Measurements from ENCODE around the gene PDSS2.
"Not testable (repeated sequence)": the region's sequence is repeated elsewhere in the genome, so short reads cannot be mapped to it uniquely, and the experiment has no call there.

Gene PDSS2

DNA sequence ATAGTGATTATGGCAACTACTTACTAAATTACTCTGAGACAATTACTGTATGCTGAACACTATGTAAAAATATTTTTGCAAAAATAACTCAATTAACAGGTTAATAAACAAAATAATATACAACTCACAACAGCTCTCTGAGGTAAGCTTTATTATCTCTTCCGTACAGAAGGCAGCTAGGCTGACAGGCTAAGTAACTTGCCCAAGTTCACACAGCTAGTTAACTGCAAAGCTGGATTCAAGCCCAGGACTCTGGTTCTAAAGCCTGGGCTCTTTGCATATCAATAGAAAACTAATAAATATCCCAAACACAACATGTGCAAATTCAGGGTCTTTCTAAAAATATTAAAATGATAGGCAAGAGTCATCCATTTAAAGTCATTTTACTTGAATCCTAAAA lies 174.6 kb downstream of the PDSS2 start:
- H3K27ac ChIP-seq (ENCODE audit: low read depth, low read length, poor library complexity, severe bottlenecking) = no peak overlapping the region
- H3K9me3 ChIP-seq (ENCODE audit: low read length) = no peaks in the 10 kb centered on the region
- H3F3A ChIP-seq (ENCODE audit: insufficient read depth, low read length) = no peaks in the 10 kb centered on the region
- H3K27me3 ChIP-seq (ENCODE audit: insufficient read depth, low read length) = no peaks in the 10 kb centered on the region
- no peak overlapping the region for H3K9ac ChIP-seq (ENCODE audit: low read length)
- no peak overlapping the region for H3K4me3 ChIP-seq (ENCODE audit: low read depth, low read length, poor library complexity, severe bottlenecking)
- H3K4me2 ChIP-seq (ENCODE audit: low read length) = no peak overlapping the region
- no peaks in the 10 kb centered on the region for H3K79me2 ChIP-seq (ENCODE audit: insufficient read depth, low read length)
- H3K4me1 ChIP-seq (ENCODE audit: insufficient read depth, low read length, severe bottlenecking) = peaks cover 1% of the 10 kb centered on the region
- H4K20me1 ChIP-seq (ENCODE audit: insufficient read depth, low read length) = no peaks in the 10 kb centered on the region
- H2AFZ ChIP-seq (ENCODE audit: low read length) = no peak overlapping the region
- H3K9me2 ChIP-seq (ENCODE audit: low read depth, low read length) = no peaks in the 10 kb centered on the region
- TF ChIP-seq EZH2 (IDR thresholded peaks at IDR 0.05; ENCODE audit: borderline replicate concordance, low read length) (no peak), CTCF (IDR thresholded peaks at IDR 0.05; ENCODE audit: low read length) (no peak)
- H3K36me3 ChIP-seq (ENCODE audit: insufficient read depth, low read length) = no peaks in the 10 kb centered on the region

GRCh38 chr6:107280791-107281190 lies 178.6 kb downstream of the PDSS2 start:
- Histone ChIP-seq H3K9ac (ENCODE audit: low read length) (no peak overlapping the region), H3F3A (ENCODE audit: insufficient read depth, low read length) (no peaks in the 10 kb centered on the region), H3K4me3 (ENCODE audit: low read depth, low read length, poor library complexity, severe bottlenecking) (no peak overlapping the region), H4K20me1 (ENCODE audit: insufficient read depth, low read length) (no peaks in the 10 kb centered on the region), H3K9me3 (ENCODE audit: low read length) (no peaks in the 10 kb centered on the region), H3K4me1 (ENCODE audit: insufficient read depth, low read length, severe bottlenecking) (no peaks in the 10 kb centered on the region), H2AFZ (ENCODE audit: low read length) (no peak overlapping the region), H3K79me2 (ENCODE audit: insufficient read depth, low read length) (no peaks in the 10 kb centered on the region), H3K27me3 (ENCODE audit: insufficient read depth, low read length) (no peaks in the 10 kb centered on the region), H3K9me2 (ENCODE audit: low read depth, low read length) (no peaks in the 10 kb centered on the region), H3K36me3 (ENCODE audit: insufficient read depth, low read length) (no peaks in the 10 kb centered on the region), H3K4me2 (ENCODE audit: low read length) (no peak overlapping the region), H3K27ac (ENCODE audit: low read depth, low read length, poor library complexity, severe bottlenecking) (no peak overlapping the region)
- TF ChIP-seq EZH2 (IDR thresholded peaks at IDR 0.05; ENCODE audit: borderline replicate concordance, low read length) = no peak
- TF ChIP-seq CTCF (IDR thresholded peaks at IDR 0.05; ENCODE audit: low read length) = no peak

DNA sequence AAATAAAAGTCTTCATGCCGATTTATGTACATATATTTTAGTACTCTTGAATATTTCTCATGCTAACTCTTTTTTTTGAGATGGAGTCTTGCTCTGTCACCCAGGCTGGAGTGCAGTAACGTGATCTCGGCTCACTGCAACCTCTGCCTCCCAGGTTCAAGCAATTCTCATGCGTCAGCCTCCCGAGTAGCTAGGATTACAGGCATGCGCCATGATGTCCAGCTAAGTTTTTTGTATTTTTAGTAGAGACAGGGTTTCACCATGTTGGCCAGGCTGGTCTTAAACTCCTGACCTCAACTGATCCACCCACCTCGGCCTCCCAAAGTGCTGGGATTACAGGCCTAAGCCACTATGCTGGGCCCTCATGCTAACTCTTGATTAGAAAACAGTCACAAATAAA lies 179.4 kb downstream of the PDSS2 start:
- H4K20me1 ChIP-seq (ENCODE audit: insufficient read depth, low read length); H3K4me2 ChIP-seq (ENCODE audit: low read length); H3K4me3 ChIP-seq (ENCODE audit: low read depth, low read length, poor library complexity, severe bottlenecking); H3K9me2 ChIP-seq (ENCODE audit: low read depth, low read length); H3K36me3 ChIP-seq (ENCODE audit: insufficient read depth, low read length); H3K27me3 ChIP-seq (ENCODE audit: insufficient read depth, low read length); H3K9me3 ChIP-seq (ENCODE audit: low read length); H3K79me2 ChIP-seq (ENCODE audit: insufficient read depth, low read length); H3K27ac ChIP-seq (ENCODE audit: low read depth, low read length, poor library complexity, severe bottlenecking); H2AFZ ChIP-seq (ENCODE audit: low read length); H3K9ac ChIP-seq (ENCODE audit: low read length); H3K4me1 ChIP-seq (ENCODE audit: insufficient read depth, low read length, severe bottlenecking); H3F3A ChIP-seq (ENCODE audit: insufficient read depth, low read length): not testable (repeated sequence)

- Histone ChIP-seq H4K20me1 (ENCODE audit: insufficient read depth, low read length) (no peaks in the 10 kb centered on the region), H3K9ac (ENCODE audit: low read length) (no peak overlapping the region), H3K27ac (ENCODE audit: low read depth, low read length, poor library complexity, severe bottlenecking) (no peak overlapping the region), H3K36me3 (ENCODE audit: insufficient read depth, low read length) (no peaks in the 10 kb centered on the region), H3K4me2 (ENCODE audit: low read length) (no peak overlapping the region), H2AFZ (ENCODE audit: low read length) (no peak overlapping the region), H3F3A (ENCODE audit: insufficient read depth, low read length) (0 out of 2 replicates have a peak, but pooled peaks cover 2% of the 10 kb centered on the region), H3K27me3 (ENCODE audit: insufficient read depth, low read length) (no peaks in the 10 kb centered on the region), H3K9me2 (ENCODE audit: low read depth, low read length) (no peaks in the 10 kb centered on the region), H3K4me1 (ENCODE audit: insufficient read depth, low read length, severe bottlenecking) (no peaks in the 10 kb centered on the region), H3K4me3 (ENCODE audit: low read depth, low read length, poor library complexity, severe bottlenecking) (no peak overlapping the region), H3K79me2 (ENCODE audit: insufficient read depth, low read length) (no peaks in the 10 kb centered on the region), H3K9me3 (ENCODE audit: low read length) (no peaks in the 10 kb centered on the region)
- TF ChIP-seq CTCF (IDR thresholded peaks at IDR 0.05; ENCODE audit: low read length) (no peak), EZH2 (IDR thresholded peaks at IDR 0.05; ENCODE audit: borderline replicate concordance, low read length) (no peak)
Observed at GRCh38 chr6:107275330-107275865, 184.0 kb downstream of the PDSS2 start.

Measured in OCI-LY1 (cell line).